ENCODE results near the gene FAH. TPM values are rescaled to one million over a fixed set of nuclear protein-coding genes. Genes with fewer than 3 reads are reported as not detected.
A peak's percentile ranks its signal among the peaks of the same experiment; 100 is the strongest.

The FAH gene
- total and polyA plus RNA-seq, 9 of the 15 experiments (the other 6 are each of a cell fraction or from before 2014, with no cell fraction given) = 66.8 to 310 (median 103) TPM

GRCh38 chr15:80160570-80161156 is 7.9 kb downstream of the FAH start (continued):
- TF ChIP-seq E2F6 (IDR thresholded peaks at IDR 0.05; ENCODE audit: borderline replicate concordance in 1 of 2, extremely low read depth in 1 of 2, insufficient read depth in 1 of 2, insufficient read length in 1 of 2, low read depth in 1 of 2, low read length in 1 of 2, poor library complexity in 1 of 2, severe bottlenecking in 1 of 2) (peak; percentile 61 to 66), ZNF740 (CRISPR knock-in tag; IDR thresholded peaks at IDR 0.05) (no peak), ZNF740 (tag; IDR thresholded peaks at IDR 0.05) (peak in 1 of 2 experiments; percentile 58; a peak in 1 of 4 replicates), GATAD2B (IDR thresholded peaks at IDR 0.05; ENCODE audit: borderline replicate concordance) (no peak), HIVEP1 (CRISPR knock-in tag; IDR thresholded peaks at IDR 0.05) (peak; percentile 66; the same call in 1 of the 2 replicates), ZNF75A (CRISPR knock-in tag; IDR thresholded peaks at IDR 0.05) (no peak), TAL1 (IDR thresholded peaks at IDR 0.05) (no peak), TFAP4 (CRISPR knock-in tag; IDR thresholded peaks at IDR 0.05; ENCODE audit: borderline replicate concordance) (peak; percentile 37; the same call in 1 of the 2 replicates), ZNF609 (CRISPR knock-in tag; IDR thresholded peaks at IDR 0.05; ENCODE audit: borderline replicate concordance) (no peak), TSHZ1 (CRISPR knock-in tag; IDR thresholded peaks at IDR 0.05) (peak; percentile 56; the same call in 1 of the 2 replicates), EP400 (IDR thresholded peaks at IDR 0.05) (peak; percentile 95)

Data from K562 (cell line).